KMS-11 (cell line): Measurements from ENCODE around the gene WDR86.

Experiments used
- H2AFZ ChIP-seq: fragments of 200-600 bp; sonication (generic); 2 replicates; pipeline ENCODE4 v1.6.1; 2016; ENCODE audit warnings: antibody characterized with exemption, mixed run types, low read depth
- H3K27ac ChIP-seq: fragments of 200-600 bp; sonication (generic); 2 replicates; pipeline ENCODE4 v1.6.1; 2016; ENCODE audit warnings: mild to moderate bottlenecking, mixed run types
- H3K27me3 ChIP-seq: fragments of 200-600 bp; sonication (generic); 2 replicates; pipeline ENCODE4 v1.6.1; 2017; ENCODE audit warnings: mild to moderate bottlenecking, low read depth, mixed run types, moderate library complexity; ENCODE audit not compliant: insufficient read depth
- H3K36me3 ChIP-seq: fragments of 200-600 bp; sonication (generic); 2 replicates; pipeline ENCODE4 v1.6.1; 2017; ENCODE audit warnings: mild to moderate bottlenecking, mixed run types; ENCODE audit not compliant: insufficient read depth
- H3K4me1 ChIP-seq: fragments of 200-600 bp; sonication (generic); 2 replicates; pipeline ENCODE4 v1.6.1; 2016; ENCODE audit warnings: mild to moderate bottlenecking, low read depth, mixed run types; ENCODE audit not compliant: poor library complexity, severe bottlenecking
- H3K4me2 ChIP-seq: fragments of 200-600 bp; sonication (generic); 2 replicates; pipeline ENCODE4 v1.7.0; 2016; ENCODE audit warnings: mild to moderate bottlenecking, mixed run types
- H3K4me3 ChIP-seq: fragments of 200-600 bp; sonication (generic); IDR thresholded peaks from 2 replicates; pipeline ENCODE4 v1.6.1; 2017; ENCODE audit warnings: low read depth, low read length, mixed read lengths; ENCODE audit not compliant: insufficient read depth
- H3K79me2 ChIP-seq: fragments of 200-600 bp; sonication (generic); 2 replicates; pipeline ENCODE4 v1.6.1; 2016; ENCODE audit warnings: low read depth, mixed run types; ENCODE audit not compliant: insufficient read depth
- H3K9ac ChIP-seq: fragments of 200-600 bp; sonication (generic); 2 replicates; pipeline ENCODE4 v1.6.1; 2016; ENCODE audit warnings: mild to moderate bottlenecking, mixed run types
- H4K20me1 ChIP-seq: fragments of 200-600 bp; sonication (generic); 2 replicates; pipeline ENCODE4 v1.6.1; 2016; ENCODE audit warnings: mild to moderate bottlenecking, mixed run types; ENCODE audit not compliant: insufficient read depth
- TF ChIP-seq, protein P1 (sequence below): fragments of 200-600 bp; sonication (generic); conservative IDR thresholded peaks from 2 replicates; pipeline ENCODE4 v1.6.1; 2017; ENCODE audit warnings: low read depth, mild to moderate bottlenecking, antibody characterized with exemption, low read length, moderate library complexity, mixed read lengths

Gene WDR86

DNA sequence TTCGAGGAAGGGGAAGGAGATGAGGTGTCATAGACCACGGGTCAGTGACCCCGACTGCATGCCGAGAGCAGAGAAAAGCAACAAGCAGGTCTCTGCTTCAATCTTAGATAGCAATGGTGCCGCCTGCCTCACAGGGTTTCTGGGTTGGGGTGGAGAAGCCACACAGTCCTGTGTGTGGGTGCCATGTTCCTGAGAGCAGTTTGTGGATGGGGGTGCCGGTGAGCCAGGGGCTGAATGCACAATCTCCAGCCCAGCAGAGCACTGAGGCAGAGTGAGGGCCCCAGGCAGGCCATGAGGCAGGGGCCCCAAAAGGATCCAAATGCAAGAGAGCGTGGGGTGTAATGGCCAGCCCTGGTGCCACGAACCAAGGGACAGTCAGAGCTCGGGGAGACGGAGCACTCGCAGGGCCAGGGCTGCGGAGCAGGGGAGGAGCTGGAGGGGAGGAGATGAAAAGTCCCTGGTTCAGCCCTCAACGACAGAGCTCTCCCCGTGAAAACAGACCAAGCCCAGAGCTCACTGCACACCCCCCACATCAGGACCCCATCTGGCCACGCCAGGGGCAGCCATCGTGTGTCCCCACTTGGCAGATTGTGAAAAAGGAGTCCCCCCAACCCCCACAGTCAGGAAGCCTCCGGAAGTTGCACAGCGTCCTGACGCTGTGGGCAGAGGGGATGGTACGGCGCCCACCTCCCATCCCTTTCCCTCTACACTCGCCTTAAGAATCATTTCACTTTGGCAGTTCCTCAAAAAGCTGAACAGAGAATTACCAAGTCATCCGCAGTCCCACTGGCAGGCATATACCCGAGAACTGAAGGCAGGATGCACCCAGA lies 19.9 kb downstream of the WDR86 start:
- Histone ChIP-seq H3K79me2 (no peaks in the 10 kb centered on the region), H3K27ac (no peak overlapping the region), H2AFZ (no peak overlapping the region), H3K27me3 (peaks cover 8% of the 10 kb centered on the region; the same call in 1 of the 2 replicates), H3K9ac (no peak overlapping the region), H4K20me1 (no peaks in the 10 kb centered on the region), H3K4me1 (no peaks in the 10 kb centered on the region), H3K4me2 (no peak overlapping the region), H3K36me3 (no peaks in the 10 kb centered on the region), H3K4me3 (no peak overlapping the region)
- TF ChIP-seq, protein P1, sequence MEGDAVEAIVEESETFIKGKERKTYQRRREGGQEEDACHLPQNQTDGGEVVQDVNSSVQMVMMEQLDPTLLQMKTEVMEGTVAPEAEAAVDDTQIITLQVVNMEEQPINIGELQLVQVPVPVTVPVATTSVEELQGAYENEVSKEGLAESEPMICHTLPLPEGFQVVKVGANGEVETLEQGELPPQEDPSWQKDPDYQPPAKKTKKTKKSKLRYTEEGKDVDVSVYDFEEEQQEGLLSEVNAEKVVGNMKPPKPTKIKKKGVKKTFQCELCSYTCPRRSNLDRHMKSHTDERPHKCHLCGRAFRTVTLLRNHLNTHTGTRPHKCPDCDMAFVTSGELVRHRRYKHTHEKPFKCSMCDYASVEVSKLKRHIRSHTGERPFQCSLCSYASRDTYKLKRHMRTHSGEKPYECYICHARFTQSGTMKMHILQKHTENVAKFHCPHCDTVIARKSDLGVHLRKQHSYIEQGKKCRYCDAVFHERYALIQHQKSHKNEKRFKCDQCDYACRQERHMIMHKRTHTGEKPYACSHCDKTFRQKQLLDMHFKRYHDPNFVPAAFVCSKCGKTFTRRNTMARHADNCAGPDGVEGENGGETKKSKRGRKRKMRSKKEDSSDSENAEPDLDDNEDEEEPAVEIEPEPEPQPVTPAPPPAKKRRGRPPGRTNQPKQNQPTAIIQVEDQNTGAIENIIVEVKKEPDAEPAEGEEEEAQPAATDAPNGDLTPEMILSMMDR = no peak

GRCh38 chr7:151389096-151389767 lies 20.6 kb downstream of the WDR86 start:
- Histone ChIP-seq H3K4me1 (no peaks in the 10 kb centered on the region), H3K36me3 (no peaks in the 10 kb centered on the region), H3K27me3 (peaks cover 15% of the 10 kb centered on the region; the same call in 1 of the 2 replicates), H4K20me1 (no peaks in the 10 kb centered on the region), H3K79me2 (no peaks in the 10 kb centered on the region), H3K4me3 (no peak overlapping the region), H2AFZ (no peak overlapping the region), H3K4me2 (no peak overlapping the region), H3K27ac (no peak overlapping the region), H3K9ac (no peak overlapping the region)
- TF ChIP-seq, protein P1 = no peak

DNA sequence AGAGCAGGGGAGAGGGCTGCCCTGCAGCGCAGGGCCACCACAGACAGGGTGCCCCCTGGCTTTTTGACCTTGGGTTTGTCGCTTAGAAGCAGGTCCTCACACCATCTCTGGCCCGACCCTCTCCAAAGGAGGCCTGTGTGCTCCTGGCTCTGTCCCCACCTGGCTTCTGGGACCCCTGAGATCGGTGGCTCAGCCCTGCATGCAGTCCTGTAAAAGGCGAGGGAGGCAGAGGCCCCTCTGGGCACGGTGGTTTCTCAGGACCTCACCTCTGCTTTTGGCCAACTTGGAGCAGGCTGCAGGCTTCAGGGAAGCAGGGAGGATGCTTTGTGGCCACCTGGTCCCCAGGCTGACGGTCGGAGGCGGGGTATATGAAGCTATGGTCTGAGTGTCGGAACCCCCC lies 21.4 kb downstream of the WDR86 start:
- no peaks in the 10 kb centered on the region for H3K79me2 ChIP-seq
- no peak overlapping the region for H3K27ac ChIP-seq
- H3K27me3 ChIP-seq = peaks cover 18% of the 10 kb centered on the region; the same call in 1 of the 2 replicates
- TF ChIP-seq, protein P1 = no peak
- no peak overlapping the region for H2AFZ ChIP-seq
- no peaks in the 10 kb centered on the region for H3K4me1 ChIP-seq
- H3K9ac ChIP-seq = no peak overlapping the region
- H4K20me1 ChIP-seq = no peaks in the 10 kb centered on the region
- H3K36me3 ChIP-seq = no peaks in the 10 kb centered on the region
- no peak overlapping the region for H3K4me2 ChIP-seq
- H3K4me3 ChIP-seq = no peak overlapping the region

DNA sequence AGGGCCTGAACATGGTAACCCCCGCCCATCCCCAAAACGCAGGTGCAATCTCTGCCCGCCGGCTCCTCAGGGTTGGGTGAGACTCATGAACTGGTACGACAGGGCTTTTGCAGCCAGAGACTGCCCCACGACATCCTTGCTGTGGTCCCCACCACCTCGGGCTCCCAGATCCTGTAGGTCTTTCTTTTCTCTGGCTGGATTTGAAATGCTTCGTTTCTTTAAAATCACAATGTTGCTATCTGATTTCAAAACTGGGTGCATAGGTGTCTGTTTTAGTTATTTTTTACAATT lies 21.9 kb downstream of the WDR86 start:
- TF ChIP-seq, protein P1 = no peak
- H3K27me3 ChIP-seq = peaks cover 18% of the 10 kb centered on the region; the same call in 1 of the 2 replicates

More for the DNA sequence above, 21.9 kb downstream of the WDR86 start:
- H2AFZ ChIP-seq = no peak overlapping the region
- H3K27ac ChIP-seq = no peak overlapping the region
- no peaks in the 10 kb centered on the region for H4K20me1 ChIP-seq
- no peak overlapping the region for H3K9ac ChIP-seq
- no peaks in the 10 kb centered on the region for H3K4me1 ChIP-seq
- H3K79me2 ChIP-seq = no peaks in the 10 kb centered on the region
- no peaks in the 10 kb centered on the region for H3K36me3 ChIP-seq
- no peak overlapping the region for H3K4me3 ChIP-seq
- H3K4me2 ChIP-seq = no peak overlapping the region
